SKM-1 (cell line): Measurements from ENCODE around the gene HOXD4.

ENCODE experiments used
- DNase-seq: peaks from one replicate; lab custom pipeline; 2025; ENCODE audit not compliant: unreplicated experiment; lab: John Stamatoyannopoulos, UW

The HOXD4 gene

DNA sequence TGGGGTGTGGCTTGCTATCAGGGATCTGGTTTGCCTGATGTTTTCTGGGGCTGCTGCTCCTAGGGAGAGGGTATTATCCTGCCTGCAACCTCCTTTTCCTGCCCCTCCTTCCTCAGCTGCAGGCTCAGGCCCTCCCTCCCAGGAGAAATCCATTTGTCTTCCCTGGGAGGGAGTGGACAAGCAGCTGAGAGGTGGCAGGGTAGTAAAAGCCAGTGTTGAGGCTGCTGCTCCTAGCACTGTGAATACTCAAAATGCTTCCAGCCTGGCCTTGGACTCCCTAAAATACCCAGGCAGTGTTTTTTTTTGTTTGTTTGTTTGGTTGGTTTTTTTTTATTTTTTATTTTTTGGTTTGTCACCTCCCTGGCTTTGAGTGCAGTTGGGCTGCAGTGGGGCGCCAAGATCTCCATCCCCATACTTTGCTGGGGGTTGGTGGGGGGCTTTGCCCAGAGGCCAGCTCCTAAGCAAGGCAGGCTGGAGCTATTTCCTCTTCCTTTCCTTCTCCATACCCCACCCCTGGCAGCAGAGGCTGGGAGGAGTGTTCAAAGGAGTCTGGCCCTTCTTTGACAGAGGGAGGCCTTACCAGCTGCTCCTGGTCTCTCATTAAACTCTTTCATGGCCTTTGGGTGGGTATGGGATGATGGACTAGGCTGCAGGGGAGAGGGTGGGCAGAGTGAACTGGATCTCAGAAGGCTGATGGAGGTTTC is 19.4 kb downstream of the HOXD4 start:
- no peak for DNase-seq

GRCh38 chr2:176171351-176172006 is 20.1 kb downstream of the HOXD4 start:
- DNase-seq, result no peak

- DNase-seq, result no peak
Measured at GRCh38 chr2:176172007-176172894, 20.9 kb downstream of the HOXD4 start.

GRCh38 chr2:176172895-176173566 is 21.7 kb downstream of the HOXD4 start:
- DNase-seq, result no peak

DNA sequence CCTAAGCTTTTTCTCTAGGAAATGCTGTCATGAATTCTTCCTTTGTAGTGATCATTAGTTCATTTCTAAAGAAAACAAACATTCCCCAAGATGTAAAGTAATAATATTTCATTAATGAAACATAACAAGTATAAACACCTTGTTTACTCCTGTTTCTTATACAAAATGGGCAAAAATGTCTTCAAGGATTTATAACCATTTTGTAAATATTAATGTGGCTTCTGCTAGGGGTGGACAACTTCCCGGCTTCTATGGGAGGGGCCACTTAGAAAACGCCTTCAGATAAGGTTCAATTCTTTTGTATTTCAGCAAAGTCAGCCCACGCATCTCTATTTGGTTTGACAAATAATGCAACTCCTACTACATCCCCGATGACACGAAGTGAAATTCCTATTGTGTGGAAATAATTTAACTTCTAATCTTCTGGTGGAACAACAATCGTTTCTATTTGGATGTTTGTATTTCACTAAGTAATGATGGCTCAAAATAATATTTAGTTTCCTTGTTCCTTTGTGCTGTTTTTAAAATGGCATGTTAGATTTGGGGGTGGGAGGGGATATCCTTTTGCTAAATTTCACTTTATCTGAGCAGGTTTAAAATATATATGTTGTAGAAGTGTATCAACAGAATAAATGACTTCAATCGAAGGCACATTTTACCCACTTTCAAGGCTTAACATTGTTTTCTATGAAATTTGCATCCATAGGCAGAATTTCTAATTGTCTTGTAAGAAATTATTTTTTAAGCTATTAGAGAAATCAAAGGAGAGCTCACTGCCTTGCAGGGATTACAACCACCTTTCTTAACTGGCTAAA is 22.4 kb downstream of the HOXD4 start:
- no peak for DNase-seq

DNA sequence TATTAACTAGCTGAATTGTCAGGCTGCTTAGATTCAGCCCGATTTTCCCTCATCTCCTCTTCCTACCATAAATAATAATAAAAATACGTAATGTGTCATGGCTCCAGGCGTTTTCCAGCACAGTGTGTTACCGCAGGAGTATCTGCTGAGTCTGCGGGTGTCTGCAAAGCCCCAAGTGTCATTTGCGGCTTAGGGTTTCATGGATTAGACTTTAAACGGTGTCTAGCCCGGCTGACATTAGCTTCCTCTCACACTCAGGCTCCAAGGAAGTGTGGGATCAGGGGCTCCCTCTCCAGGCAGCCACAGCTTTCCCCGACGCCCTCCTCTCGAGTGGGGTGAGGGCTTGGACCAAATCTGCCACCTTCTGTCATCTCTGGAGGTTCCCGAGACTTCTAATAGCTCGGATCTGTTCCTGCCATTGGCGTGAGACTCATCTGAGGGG is 23.1 kb downstream of the HOXD4 start:
- no peak for DNase-seq

GRCh38 chr2:176174824-176175708 is 23.7 kb downstream of the HOXD4 start:
- DNase-seq, result no peak

- no peak for DNase-seq
Measured at GRCh38 chr2:176175709-176176607, 24.6 kb downstream of the HOXD4 start.

DNA sequence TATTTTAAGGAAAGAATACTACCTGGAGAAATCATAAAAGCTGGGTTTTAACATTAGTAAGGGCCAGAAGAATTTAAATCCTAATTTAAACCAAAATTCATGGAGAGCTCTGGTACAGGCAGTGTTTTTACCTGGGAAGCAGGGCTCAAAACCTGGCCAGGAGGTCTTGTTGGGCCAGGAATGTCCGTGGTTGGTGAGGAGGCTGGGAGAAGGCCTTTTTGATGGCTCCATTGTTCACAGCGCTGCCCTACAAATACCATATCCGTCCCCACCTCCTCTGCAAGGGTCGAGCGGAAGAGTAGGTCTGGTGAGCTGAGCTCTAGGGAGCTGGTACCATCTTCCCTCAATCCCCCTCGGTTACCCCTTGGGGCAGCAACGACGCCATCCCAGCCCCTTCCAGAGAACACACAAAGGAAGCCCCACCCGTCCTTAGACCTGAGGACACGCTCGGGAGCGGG is 26.3 kb downstream of the HOXD4 start:
- no peak for DNase-seq

DNA sequence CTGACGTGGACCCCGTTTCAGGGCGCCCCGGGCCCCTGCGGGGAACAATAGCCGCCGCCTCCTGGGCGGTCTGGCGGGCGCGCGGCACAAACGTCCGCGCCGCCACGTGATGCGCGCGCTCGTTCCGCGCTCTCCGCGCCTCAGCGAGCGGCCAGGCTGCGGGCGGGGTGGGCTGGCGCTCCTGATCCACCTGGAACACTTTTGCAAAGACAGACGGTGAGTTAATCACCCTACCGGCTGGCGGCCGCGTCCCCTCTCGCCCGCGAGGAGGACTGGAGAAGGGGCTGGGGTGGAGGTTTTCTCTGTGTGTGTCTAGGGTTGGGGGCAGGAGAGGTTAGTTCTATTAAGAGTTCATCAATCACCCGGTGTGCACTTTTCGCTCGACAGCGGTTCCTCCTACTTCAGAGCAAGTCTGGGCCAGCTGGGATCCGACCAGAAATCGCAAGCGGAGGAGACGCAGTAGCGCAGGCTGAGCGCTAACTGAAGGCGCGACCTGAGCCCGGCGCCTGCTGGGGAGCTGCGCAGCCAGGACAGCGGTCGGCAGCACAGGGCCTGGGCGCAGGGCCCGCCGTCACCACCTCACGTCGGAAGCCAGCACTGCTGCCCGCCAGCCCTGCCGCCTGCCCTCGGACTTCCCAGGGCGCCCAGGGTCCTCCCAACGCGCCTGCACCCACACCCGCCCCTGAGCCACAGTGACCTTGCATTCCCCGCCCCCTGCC is 26.8 kb downstream of the HOXD4 start:
- no peak for DNase-seq

- no peak for DNase-seq
Measured at GRCh38 chr2:176178757-176179295, 27.5 kb downstream of the HOXD4 start.

GRCh38 chr2:176181551-176181950 is 30.2 kb downstream of the HOXD4 start:
- DNase-seq, result no peak

- no peak for DNase-seq
Measured at GRCh38 chr2:176182671-176183070, 31.3 kb downstream of the HOXD4 start.

- DNase-seq, result no peak
Measured at GRCh38 chr2:176184749-176185148, 33.4 kb downstream of the HOXD4 start.

DNA sequence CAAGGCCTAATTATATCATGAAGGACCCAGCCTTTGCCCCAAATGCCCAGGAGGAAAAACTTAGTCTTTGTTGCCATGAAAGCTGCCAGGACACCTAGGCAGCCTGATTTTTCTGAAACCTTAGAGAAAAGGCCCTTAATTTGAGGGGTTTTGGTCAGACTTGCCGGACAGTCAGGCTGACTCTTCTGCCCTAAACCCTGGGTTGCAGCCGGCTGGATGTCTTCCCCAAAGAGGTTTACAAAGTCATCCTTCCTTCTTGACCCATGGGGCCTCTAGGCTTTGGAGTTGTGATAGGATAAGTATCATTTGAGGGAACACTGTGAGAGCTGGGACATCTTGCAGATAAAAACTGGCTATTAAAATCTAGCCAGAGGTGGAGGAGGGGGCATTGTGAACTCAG is 34.7 kb downstream of the HOXD4 start:
- DNase-seq, result no peak

DNA sequence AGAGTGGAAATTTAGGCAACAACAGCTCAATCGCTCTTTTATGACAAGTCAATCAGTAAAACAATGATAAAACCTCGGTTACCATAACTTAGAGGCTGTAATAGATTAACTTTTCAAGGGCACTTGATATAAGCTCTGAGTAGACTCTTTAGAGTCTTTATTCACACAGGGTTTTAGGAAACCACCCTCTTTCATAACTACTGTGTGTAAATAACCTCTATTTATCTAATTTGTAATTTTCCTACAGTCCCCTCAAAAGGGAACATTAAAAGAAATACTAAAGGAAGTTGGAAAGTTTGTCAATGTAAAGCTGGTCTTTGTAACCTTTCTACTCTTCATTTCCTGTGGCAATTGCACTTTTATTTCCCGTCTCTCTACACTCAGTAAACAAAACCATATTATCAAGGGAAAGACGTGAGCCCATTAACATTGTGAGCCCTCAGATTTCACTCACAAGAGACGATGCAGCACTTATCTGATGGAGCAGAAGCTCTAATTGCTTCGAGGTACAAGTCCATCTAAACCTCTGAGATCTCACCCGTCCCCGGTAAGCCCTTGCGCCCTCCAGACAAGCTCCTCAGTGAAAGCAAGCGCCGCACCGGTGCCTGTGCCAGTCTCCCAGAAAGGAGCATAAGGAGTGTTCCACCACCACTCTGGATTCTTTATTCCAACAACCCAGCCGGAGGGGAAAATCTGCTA is 36.0 kb downstream of the HOXD4 start:
- DNase-seq, result no peak
